DMS153 treated with DMSO at 0.1 percent for 48 hours (cell line): ENCODE measurements around the gene RC3H1.
"Not testable (repeated sequence)": the region's sequence is repeated elsewhere in the genome, so short reads cannot be mapped to it uniquely, and the experiment has no call there.

Experiments
- DNase-seq: peaks from one replicate; lab custom pipeline; 2025; ENCODE audit not compliant: unreplicated experiment; lab: John Stamatoyannopoulos, UW

The RC3H1 gene

DNA sequence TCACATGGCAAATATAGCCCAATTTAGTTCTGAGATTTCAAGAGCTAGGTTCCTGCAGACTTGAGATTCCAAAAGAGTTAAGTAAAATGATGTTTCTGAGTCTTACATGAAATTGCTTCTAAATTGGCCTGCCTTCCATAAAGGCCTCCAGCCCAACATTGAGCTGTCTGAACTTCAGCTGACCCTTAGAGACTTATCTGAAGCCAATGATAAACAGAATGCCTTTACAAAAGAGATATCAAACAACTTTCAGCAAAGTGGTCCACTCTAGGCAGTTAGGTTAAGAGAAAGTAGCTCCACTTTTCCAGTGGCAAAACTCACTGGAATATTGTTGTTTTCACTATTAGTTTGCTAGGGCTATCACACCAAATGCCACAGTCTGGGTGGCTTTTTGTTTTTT, 6.3 kb upstream of the RC3H1 start:
- DNase-seq, result no peak

DNA sequence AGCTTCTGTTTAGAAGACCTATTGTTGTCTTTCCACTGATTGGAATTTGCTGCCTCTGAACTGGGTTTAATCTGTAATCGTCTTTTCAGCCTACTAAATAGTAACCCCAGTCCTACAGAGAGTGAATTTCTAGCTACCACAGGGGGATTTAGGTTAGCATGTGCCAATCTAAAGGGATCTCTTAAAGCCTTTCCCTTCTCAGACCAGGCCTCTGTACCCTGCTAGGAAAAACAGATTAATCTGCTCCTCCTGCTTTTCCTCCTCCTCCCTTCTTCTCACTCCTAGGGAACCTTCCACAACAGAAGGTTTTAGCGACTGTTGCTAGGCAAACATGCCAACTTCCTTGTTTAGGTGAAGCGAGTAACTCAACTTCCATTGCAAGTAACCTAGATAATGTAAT, 1.3 kb upstream of the RC3H1 start:
- peak; percentile 66 for DNase-seq

DNA sequence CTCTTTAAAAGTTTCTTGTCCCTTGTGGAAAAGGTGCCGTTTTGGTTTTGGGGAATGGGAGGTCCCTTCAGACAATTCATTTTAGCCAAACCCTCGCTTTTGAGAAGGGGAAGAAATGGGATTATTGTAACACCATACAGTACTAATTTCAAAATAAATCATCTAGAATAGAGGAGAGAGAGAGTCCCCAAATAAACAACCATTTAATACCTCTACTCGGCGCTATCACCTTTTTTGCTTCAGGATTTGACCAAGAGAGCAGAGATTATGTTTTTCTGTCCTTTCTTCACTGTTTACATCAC, 770 bp upstream of the RC3H1 start:
- DNase-seq, result no peak

DNA sequence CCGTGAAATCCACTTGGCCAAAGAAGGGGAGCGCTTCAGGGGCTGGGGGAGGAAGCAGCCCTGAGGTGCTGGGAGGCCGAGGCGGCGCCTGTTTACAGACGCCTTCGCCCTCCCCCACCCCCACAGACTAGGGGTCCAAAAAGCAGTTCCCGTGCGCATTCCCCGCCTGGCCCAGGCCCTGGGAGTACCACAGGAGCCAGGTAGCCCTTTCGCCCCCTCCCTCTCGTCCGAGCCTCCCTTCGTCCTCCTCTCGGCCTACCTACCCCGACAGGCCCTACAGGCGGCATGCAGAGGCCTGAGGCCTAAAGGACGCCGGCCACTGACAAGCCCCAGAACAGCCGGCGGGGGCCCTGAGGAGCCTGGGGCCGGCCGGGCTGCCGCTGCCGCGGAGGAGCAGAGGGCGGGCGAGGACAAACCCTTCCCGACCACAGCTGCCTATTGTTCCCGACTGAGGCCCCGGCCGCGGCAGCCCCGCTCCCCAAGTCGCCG, 522 bp downstream of the RC3H1 start:
- DNase-seq, result peak; percentile 32

DNA sequence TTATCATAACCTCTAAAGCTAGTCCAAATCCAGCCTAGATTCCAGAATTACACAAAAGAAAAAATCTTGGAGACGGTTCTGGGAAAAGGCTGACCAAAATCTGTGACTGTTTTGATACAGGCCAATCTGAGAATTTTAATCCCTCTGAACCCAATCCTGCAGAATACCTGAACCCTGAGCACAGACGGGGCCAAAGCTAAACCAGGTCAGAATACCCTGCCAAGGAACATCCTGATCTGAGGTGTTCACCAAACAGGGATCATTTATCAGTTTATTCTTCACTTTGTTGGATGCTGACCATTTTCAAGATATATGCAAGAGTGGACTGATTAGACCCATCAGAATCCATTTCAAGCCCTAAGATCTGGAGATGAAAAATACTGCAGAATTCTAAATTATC, 3.6 kb downstream of the RC3H1 start:
- no peak for DNase-seq

DNA sequence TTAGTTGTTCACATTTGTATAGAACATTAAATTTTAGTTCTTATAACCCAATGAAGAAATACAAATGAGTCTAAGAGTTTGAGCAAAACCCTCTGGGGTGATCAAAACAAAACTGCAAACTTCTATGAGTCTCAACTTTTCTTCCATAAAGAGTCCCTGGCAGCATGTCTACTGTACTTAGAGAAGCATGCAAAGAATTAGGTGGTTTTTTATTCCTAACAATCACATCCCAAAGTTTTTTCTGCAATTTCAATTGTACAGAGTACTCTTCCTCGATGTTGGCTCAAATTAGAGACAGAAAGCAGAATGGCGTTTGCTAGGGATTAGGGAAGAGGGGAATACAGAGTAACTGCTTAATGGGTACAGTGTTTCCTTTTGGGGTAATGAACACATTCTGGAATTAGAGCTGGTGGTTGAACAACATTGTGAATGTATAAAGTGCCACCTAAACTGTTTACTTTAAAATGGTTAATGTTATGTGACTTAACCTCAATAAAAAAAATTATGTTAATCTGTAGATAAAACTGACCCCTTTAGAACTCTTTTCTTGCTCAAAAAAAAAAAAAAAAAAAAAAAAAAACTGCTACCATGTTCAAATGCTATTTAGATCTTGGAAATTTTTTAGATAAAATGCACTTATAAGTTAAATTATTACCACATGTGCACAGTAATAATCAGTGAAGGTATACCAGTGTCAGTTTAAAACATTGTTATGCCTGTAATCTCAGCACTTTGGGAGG, 4.8 kb downstream of the RC3H1 start:
- DNase-seq, result no peak

DNA sequence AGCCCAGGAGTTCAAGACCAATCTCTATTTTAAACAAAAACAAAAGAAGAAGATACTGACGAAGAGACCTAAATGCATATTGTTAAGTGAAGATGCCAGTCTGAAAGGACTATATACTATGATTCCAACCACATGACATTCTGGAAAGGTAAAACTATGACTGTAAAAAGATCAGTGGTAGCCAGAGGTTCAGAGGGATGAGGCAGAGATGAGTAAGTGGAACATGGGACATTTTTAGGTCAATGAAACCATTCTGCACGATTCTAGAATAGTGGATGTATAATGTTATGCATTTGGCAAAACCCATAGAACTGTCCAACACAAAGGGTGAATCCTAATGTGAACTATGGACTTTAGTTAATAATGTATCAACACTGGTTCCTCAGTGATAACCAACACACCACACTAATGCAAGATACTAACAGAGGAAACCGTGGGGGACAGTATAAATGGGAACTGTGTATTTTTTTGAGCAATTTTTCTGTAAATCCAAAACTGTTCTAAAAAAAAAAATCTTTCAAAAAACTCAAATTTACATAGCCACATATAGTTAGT, 8.2 kb downstream of the RC3H1 start:
- DNase-seq, result no peak

DNA sequence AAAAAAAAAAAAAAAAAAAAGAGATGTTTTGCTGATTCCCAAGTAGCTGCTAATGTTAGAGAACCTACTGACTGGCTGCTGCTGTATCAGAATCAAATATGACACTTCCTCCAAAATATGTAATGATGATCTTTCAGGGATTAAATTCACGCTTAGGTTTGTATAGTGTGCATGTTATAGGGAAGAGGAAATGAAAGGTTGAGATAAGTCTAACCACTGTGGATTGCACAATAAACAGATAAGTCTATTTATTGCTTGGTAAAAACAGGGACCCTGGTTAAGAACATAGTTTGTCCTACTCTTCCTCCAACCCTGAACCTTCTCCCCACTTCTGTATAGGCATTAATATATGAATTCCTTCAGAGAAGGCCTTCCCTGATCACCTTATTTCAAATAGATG, 13.2 kb downstream of the RC3H1 start:
- no peak for DNase-seq

DNA sequence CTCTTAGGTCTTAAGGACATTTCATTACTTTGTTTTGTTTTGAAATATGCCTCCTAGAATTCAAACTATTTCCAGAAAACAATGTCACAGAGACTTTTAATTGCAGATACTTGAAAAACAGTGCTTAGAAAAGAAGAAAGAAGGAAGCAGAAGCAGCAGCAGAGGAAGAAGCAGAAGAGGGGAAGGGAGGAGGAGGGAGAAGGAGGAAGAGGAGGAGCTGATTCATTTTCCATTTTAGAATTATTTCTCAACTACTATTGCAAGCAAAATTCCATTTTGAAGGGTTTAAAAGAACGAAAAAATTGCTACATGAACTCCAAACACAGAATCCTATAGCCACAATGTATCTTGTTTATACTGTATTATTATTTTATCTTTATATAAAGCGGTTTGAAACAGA, 13.9 kb downstream of the RC3H1 start:
- no peak for DNase-seq

DNA sequence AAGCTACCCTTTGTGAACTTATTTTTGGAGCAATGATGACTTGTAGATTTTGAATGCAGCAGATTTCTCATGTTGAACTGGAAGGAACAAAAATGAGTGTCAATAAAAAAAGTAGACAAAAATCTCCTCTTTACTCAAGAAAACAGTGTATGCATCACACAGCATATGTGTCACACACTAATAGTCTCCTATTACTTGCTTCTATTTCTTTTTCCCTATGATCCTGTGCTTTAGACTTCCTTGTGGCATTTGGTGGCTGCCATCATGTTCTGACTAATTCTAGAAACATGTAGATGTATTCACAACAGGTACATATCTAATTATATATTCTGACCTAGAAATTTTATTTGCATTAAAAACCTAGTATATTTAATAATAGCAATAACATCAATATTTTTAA, 14.3 kb downstream of the RC3H1 start:
- DNase-seq, result no peak

DNA sequence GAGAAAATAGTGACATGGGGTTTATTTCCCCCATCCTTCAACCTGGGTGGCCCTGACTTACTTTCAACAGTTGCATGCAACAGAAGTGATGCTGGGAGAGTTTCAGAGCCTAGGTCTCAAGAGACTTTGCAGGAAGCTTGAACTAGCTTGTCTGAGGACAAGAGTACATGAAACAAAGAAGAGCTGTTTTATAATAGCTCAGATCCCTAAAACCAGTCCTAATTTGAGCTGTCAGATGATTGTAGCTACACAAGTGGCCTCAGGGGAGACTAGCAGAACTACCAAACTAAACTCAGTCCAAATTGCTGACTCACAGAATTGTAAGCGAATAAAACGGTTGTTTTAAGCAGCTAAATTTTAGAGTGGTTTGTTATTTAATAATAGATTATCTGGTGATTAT, 17.1 kb downstream of the RC3H1 start:
- peak; percentile 25 for DNase-seq

DNA sequence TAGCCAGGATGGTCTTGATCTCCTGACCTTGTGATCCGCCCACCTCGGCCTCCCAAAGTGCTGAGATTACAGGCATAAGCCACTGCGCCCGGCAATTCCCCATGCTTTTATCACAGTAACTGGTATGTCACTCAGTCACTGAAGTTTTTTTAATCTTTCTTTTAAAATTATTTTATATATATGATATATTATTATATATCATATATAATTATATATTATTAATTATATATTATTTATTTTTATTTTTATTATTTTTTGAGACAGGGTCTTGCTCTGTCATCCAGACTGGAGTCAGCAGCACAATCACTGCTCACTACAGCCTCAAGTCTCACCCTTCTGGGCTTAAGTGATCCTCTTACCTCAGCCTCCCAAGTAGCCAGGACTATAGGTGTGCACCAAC, 18.3 kb downstream of the RC3H1 start:
- DNase-seq, result no peak

DNA sequence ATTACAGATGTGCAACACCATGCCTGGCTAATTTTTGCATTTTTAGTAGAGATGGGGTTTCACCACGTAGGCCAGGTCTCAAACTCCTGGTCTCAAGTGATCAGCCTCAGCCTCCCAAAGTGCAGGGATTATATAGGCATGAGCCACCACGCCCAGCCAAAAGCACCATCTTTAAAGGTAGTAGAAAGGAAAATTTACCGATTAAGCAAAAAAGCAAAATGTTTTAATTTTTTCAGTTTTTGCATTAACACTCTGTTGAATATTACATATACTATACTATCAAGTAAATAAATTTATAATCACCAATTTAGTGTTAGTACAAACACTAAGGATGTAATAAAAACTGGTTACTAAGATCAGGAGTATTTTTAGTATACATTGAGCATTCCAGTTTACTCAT, 20.6 kb downstream of the RC3H1 start:
- no peak for DNase-seq

DNA sequence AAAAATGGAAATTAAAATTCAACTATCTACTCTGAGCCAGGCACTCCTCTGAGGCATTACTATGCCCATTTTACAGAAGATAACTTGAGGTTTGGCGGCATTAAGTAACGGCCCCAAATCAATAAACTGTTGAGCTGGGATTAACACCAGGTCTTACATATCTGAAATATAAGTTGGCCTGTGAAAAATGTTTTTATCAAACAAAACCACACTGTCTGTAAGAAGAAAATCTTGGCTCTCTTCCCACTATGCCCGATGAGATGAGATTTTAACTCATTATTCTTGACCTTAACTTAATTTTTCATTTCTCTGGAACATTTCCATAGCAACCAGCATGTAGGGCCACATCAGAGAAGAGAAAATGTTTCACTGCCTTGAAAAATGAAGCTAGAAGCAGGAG, 21.8 kb downstream of the RC3H1 start:
- DNase-seq, result no peak

DNA sequence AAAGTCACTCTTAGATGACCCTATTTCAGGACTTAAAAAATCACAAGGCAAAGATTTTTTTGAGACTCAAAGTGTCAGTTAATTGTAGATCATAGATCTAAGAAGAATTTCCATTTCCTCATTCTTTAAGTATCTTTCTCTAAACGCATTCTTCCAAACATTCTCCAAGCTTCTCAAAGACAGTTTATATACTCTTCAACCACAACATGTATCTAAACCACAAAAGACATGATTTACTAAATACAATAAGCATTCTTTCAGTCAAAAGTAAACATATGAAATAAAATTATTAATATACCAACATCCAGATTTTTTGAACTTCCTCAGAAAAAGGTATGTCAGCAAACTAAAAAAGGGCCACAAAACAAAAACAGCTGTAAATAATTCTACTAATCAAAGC, 24.4 kb downstream of the RC3H1 start:
- DNase-seq, result no peak

DNA sequence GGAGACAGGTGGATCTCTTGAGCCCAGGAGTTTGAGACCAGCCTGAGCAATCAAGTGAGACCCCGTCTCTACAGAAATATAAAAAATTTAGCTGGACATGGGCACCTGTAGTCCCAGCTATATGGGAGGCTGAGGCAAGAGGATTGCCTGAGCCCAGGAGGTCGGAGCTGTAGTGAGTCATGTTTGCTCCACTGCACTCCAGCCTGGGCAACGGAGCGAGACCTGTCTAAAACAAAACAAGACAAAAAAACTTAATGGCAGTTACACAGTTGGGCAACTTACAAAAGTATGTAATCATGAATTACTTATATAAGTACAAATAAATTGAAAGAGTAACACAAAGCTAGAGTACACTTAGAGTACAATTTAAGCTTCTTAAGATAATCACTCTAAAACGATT, 25.2 kb downstream of the RC3H1 start:
- DNase-seq, result no peak

DNA sequence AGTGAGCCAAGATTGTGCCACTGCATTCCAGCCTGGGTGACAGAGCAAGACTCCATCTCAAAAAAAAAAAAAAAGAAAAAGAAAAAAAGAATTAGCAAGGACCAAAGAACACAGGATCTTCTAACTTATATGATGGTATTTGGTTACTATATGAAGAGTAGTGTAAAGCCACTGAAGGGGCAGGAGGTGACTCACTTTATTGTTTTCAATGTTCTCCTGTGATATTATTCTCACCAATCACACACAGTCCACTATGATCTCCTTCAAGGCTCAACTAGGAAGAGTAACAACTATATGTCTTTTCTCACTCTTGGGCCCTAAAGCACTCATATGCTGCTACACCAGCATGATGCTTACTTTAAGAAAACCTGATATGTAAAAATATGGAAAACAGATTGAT, 26.7 kb downstream of the RC3H1 start:
- DNase-seq, result no peak

DNA sequence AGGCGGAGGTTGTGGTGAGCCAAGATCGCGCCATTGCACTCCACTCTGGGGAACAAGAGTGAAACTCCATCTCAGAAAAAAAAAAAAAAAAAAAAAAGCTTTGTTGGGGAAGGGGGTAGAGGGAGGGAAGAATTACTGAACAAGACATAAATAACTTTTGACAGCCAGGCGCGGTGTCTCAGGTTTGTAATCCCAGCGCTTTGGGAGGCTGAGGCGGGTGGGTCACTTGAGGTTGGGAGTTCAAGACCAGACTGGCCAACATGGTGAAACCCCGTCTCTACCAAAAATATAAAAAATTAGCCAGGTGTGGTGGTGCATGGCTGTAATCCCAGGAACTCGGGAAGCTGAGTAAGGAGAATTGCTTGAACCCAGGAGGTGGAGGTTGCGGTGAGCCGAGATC, 28.2 kb downstream of the RC3H1 start:
- not testable (repeated sequence) for DNase-seq

DNA sequence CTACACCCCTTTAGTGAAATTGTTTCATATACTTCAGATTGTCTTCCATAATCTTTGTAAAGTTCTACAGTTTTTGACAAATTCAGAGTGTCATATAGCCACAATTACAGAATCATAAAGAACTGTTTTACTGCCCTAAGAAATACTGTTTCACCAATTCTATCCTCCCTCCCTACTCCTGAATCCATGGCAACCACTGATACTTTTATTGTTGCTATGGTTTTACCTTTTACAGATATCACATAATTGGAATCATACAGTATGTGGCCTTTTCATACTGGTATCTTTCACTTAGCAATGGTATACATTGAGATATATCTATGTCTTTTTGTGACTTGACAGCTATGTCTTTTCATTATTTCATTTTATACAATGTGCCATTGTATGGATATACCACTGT, 34.1 kb downstream of the RC3H1 start:
- DNase-seq, result no peak

DNA sequence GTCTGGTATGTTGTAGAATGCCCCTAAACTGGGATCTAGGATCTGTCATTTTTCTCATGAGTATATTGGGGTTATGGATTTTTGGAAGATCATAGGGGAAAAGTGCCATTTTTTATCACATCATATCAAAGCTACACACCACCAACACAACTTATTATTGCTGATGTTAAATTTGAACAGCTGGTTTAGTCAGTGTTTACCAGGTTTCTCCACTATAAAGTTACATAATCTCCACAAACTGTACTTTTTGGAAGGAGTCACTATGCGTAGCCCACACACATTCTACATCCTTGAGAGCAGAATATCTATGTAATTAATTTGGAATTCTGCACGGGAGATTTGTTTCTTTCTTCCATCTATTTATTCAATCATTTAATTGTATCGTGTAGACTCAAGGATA, 35.2 kb downstream of the RC3H1 start:
- DNase-seq, result no peak

DNA sequence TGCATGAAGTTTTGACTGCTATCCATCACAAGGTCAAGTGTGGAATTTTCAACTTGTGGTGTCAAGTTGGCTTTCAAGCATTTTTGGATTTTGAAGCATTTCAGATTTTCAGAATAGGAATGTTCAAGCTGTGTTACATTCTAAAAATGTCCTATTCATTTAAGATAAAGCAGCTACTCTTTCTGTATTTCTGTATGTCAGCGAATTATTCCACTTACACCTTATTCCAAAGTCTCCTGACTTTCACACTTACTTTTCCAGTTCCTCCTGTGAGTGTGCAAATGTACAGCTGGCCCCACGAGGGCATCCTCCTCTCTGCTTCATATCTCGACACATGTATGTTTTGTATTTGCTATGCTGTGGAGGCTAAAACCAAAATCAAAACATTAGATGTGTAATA, 51.9 kb downstream of the RC3H1 start:
- no peak for DNase-seq

DNA sequence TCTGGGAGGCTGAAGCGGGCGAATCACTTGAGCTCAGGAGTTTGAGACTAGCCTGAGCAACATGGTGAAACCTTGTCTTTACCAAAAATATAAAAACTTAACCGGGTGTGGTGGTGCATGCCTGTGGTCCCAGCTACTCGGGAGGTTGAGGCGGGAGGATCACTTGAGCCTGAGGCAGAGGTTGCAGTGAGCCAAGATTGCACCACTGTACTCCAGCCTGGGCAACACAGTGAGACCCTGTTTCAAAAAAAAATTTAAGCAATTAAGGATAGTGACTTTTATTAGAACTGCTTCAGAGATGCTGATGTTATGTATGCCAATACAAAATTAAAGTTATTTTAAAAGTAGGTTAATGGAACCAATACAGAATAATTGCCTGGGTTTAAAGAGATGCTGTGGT, 56.3 kb downstream of the RC3H1 start:
- not testable (repeated sequence) for DNase-seq

DNA sequence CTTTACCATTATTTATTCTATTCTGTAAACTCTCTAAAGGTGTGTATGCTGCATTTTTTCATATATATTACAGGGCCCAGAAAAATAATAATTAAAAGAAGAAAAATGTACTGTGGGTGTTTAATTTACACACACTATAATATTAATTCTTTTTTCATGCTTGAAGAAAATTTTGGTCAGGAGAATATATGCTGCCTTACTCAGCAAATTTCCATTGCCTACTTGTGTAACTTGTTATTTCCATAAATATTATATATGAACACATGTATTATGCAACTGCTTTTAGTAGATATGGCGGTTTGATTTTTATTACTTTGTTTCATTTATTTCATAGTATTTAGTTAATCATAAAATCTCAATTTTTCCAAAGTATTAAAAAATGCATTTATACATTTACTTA, 58.7 kb downstream of the RC3H1 start:
- DNase-seq, result no peak
